ENCODE data around the gene KNL1. TPM values are rescaled to one million over a fixed set of nuclear protein-coding genes. Genes with fewer than 3 reads are reported as not detected.

KNL1 gene
- total and polyA plus RNA-seq, 10 of the 15 experiments (the other 5 are each of a cell fraction or from before 2014, with no cell fraction given): 10.9 to 55.5 (median 28.4) TPM

- TF ChIP-seq TCF12 (IDR thresholded peaks at IDR 0.05; ENCODE audit: low read depth, low read length): peak; percentile 7; the same call in 1 of the 2 replicates
- 0 out of 4 replicates have a peak, but pooled peaks have one; percentile 19 to 33 for TF ChIP-seq BHLHE40 (IDR thresholded peaks at IDR 0.05; ENCODE audit: borderline replicate concordance in 1 of 2, low read depth in 2 of 2, low read length in 1 of 2)
- TF ChIP-seq CHD4 (IDR thresholded peaks at IDR 0.05): no peak
- TF ChIP-seq ATF3 (IDR thresholded peaks at IDR 0.05; ENCODE audit: borderline replicate concordance, extremely low read depth, low read depth, low read length): peak; percentile 71; the same call in 1 of the 2 replicates
- peak; percentile 86 for TF ChIP-seq CBFB (IDR thresholded peaks at IDR 0.05; ENCODE audit: low read depth)
- no peak for TF ChIP-seq EGR1 (IDR thresholded peaks at IDR 0.05; ENCODE audit: borderline replicate concordance in 1 of 2, low read depth in 2 of 2, low read length in 2 of 2)
- peak; percentile 41 for TF ChIP-seq KLF5 (IDR thresholded peaks at IDR 0.05; ENCODE audit: partially characterized antibody)
- no peak for TF ChIP-seq ZBTB11 (CRISPR knock-in tag; IDR thresholded peaks at IDR 0.05)
- peak; percentile 58 for TF ChIP-seq ATF7 (IDR thresholded peaks at IDR 0.05; ENCODE audit: low read depth)
- peak; percentile 99 for TF ChIP-seq CREB1 (IDR thresholded peaks at IDR 0.05; ENCODE audit: low read depth)
- TF ChIP-seq HSF1 (IDR thresholded peaks at IDR 0.05; ENCODE audit: low read depth, low read length): no peak
- TF ChIP-seq ZNF274 (IDR thresholded peaks at IDR 0.05; ENCODE audit: insufficient read depth, insufficient read length): no peak
- peak; percentile 75 for TF ChIP-seq E2F8 (IDR thresholded peaks at IDR 0.05; ENCODE audit: low read depth, partially characterized antibody)
- TF ChIP-seq ZBTB4 (CRISPR knock-in tag; IDR thresholded peaks at IDR 0.05): no peak
These were observed 24.7 kb upstream of the KNL1 start, which contains the start of gene RPUSD2 (continued) for GRCh38 chr15:40569129-40569953.

Data from GM12878 (cell line).